ENCODE data around the gene HDGFL2. TPM values are rescaled to one million over a fixed set of nuclear protein-coding genes. Genes with fewer than 3 reads are reported as not detected.
A peak's percentile ranks its signal among the peaks of the same experiment; 100 is the strongest.
"Not testable (repeated sequence)": the region's sequence is repeated elsewhere in the genome, so short reads cannot be mapped to it uniquely, and the experiment has no call there.

Gene HDGFL2
- total and polyA plus RNA-seq, 4 donors = 15.4 to 47.9 (median 29.8) TPM

- no peak for ATAC-seq (ENCODE audit: low FRiP score)
- no peaks in the 10 kb centered on the region for H3K4me1 ChIP-seq (ENCODE audit: control insufficient read depth in 1 of 2, insufficient read depth in 2 of 2, low read length in 2 of 2)
- DNase-seq = no peak
- 79 to 90% methylated on average over 11 of the region's 11 CpGs for WGBS, 2 donors
- no peaks in the 10 kb centered on the region for H3K9me3 ChIP-seq (ENCODE audit: control insufficient read depth, low read length)
- no peak overlapping the region for H3K27ac ChIP-seq (ENCODE audit: low read depth in 1 of 2, low read length in 2 of 2)
- no peaks in the 10 kb centered on the region for H3K27me3 ChIP-seq (ENCODE audit: control insufficient read depth in 1 of 2, insufficient read depth in 2 of 2, low read length in 1 of 2)
- H3K36me3 ChIP-seq (ENCODE audit: control insufficient read depth in 1 of 2, insufficient read depth in 2 of 2, low read length in 1 of 2) = no peaks in the 10 kb centered on the region
- intact Hi-C loops (cut with DNase I) = loop anchor here (5.0 to 10.0 kb wide), 2 partner anchors 254 to 257 kb away; no protein-coding TSS in a partner anchor
- no peak overlapping the region for H3K4me3 ChIP-seq (ENCODE audit: low read length in 2 of 2)
These were observed 49.2 kb downstream of the HDGFL2 start for GRCh38 chr19:4521170-4521887.

GRCh38 chr19:4521888-4522242 lies 49.8 kb downstream of the HDGFL2 start:
- no peak for DNase-seq
- H3K4me3 ChIP-seq (ENCODE audit: low read length in 2 of 2) = no peak overlapping the region
- intact Hi-C loops (cut with DNase I) = loop anchor here (5.0 to 10.0 kb wide), 2 partner anchors 255 to 257 kb away; no protein-coding TSS in a partner anchor
- ATAC-seq (ENCODE audit: low FRiP score) = no peak
- H3K27ac ChIP-seq (ENCODE audit: low read depth in 1 of 2, low read length in 2 of 2) = no peak overlapping the region
- no peaks in the 10 kb centered on the region for H3K4me1 ChIP-seq (ENCODE audit: control insufficient read depth in 1 of 2, insufficient read depth in 2 of 2, low read length in 2 of 2)
- no peaks in the 10 kb centered on the region for H3K36me3 ChIP-seq (ENCODE audit: control insufficient read depth in 1 of 2, insufficient read depth in 2 of 2, low read length in 1 of 2)
- H3K9me3 ChIP-seq (ENCODE audit: control insufficient read depth, low read length) = no peaks in the 10 kb centered on the region
- H3K27me3 ChIP-seq (ENCODE audit: control insufficient read depth in 1 of 2, insufficient read depth in 2 of 2, low read length in 1 of 2) = no peaks in the 10 kb centered on the region
- WGBS, 2 donors = 83 to 84% methylated on average over 5 of the region's 5 CpGs

GRCh38 chr19:4522291-4523002 lies 50.4 kb downstream of the HDGFL2 start:
- Histone ChIP-seq H3K9me3 (ENCODE audit: control insufficient read depth, low read length) (no peaks in the 10 kb centered on the region), H3K27me3 (ENCODE audit: control insufficient read depth in 1 of 2, insufficient read depth in 2 of 2, low read length in 1 of 2) (no peaks in the 10 kb centered on the region), H3K4me3 (ENCODE audit: low read length in 2 of 2) (no peak overlapping the region), H3K27ac (ENCODE audit: low read depth in 1 of 2, low read length in 2 of 2) (no peak overlapping the region), H3K4me1 (ENCODE audit: control insufficient read depth in 1 of 2, insufficient read depth in 2 of 2, low read length in 2 of 2) (no peaks in the 10 kb centered on the region), H3K36me3 (ENCODE audit: control insufficient read depth in 1 of 2, insufficient read depth in 2 of 2, low read length in 1 of 2) (no peaks in the 10 kb centered on the region)
- DNase-seq = no peak
- no peak for ATAC-seq (ENCODE audit: low FRiP score)
- intact Hi-C loops (cut with DNase I) = loop anchor here (5.0 to 10.0 kb wide), 2 partner anchors 255 to 258 kb away; no protein-coding TSS in a partner anchor
- 82% methylated on average over 15 of the region's 15 CpGs for WGBS, 2 donors

- DNase-seq = no peak
These were observed 51.4 kb downstream of the HDGFL2 start for GRCh38 chr19:4523306-4524110.

GRCh38 chr19:4524808-4525562 lies 52.9 kb downstream of the HDGFL2 start:
- no peak overlapping the region for H3K27ac ChIP-seq (ENCODE audit: low read depth in 1 of 2, low read length in 2 of 2)
- no peaks in the 10 kb centered on the region for H3K4me1 ChIP-seq (ENCODE audit: control insufficient read depth in 1 of 2, insufficient read depth in 2 of 2, low read length in 2 of 2)
- intact Hi-C loops (cut with DNase I) = loop anchor here (5.0 to 10.0 kb wide), 2 partner anchors 258 to 260 kb away; no protein-coding TSS in a partner anchor
- H3K36me3 ChIP-seq (ENCODE audit: control insufficient read depth in 1 of 2, insufficient read depth in 2 of 2, low read length in 1 of 2) = no peaks in the 10 kb centered on the region
- no peaks in the 10 kb centered on the region for H3K27me3 ChIP-seq (ENCODE audit: control insufficient read depth in 1 of 2, insufficient read depth in 2 of 2, low read length in 1 of 2)
- WGBS, 2 donors = 67 to 68% methylated on average over 23 of the region's 23 CpGs
- ATAC-seq (ENCODE audit: low FRiP score) (peak; percentile 65), DNase-seq (peak in 1 of 2 donors; percentile 88)
- no peaks in the 10 kb centered on the region for H3K9me3 ChIP-seq (ENCODE audit: control insufficient read depth, low read length)
- H3K4me3 ChIP-seq (ENCODE audit: low read length in 2 of 2) = no peak overlapping the region

More at GRCh38 chr19:4523306-4524110, 51.4 kb downstream of the HDGFL2 start:
- intact Hi-C loops (cut with DNase I) = loop anchor here (5.0 to 10.0 kb wide), 2 partner anchors 256 to 259 kb away; no protein-coding TSS in a partner anchor
- H3K9me3 ChIP-seq (ENCODE audit: control insufficient read depth, low read length) = no peaks in the 10 kb centered on the region
- 76 to 77% methylated on average over 51 to 53 of the region's 53 CpGs for WGBS, 2 donors
- no peaks in the 10 kb centered on the region for H3K27me3 ChIP-seq (ENCODE audit: control insufficient read depth in 1 of 2, insufficient read depth in 2 of 2, low read length in 1 of 2)
- H3K36me3 ChIP-seq (ENCODE audit: control insufficient read depth in 1 of 2, insufficient read depth in 2 of 2, low read length in 1 of 2) = no peaks in the 10 kb centered on the region
- H3K4me3 ChIP-seq (ENCODE audit: low read length in 2 of 2) = no peak overlapping the region
- ATAC-seq (ENCODE audit: low FRiP score) = no peak
- no peaks in the 10 kb centered on the region for H3K4me1 ChIP-seq (ENCODE audit: control insufficient read depth in 1 of 2, insufficient read depth in 2 of 2, low read length in 2 of 2)
- H3K27ac ChIP-seq (ENCODE audit: low read depth in 1 of 2, low read length in 2 of 2) = no peak overlapping the region

- 77 to 82% methylated on average over 23 of the region's 23 CpGs for WGBS, 2 donors
- ATAC-seq (ENCODE audit: low FRiP score) = no peak
- H3K4me1 ChIP-seq (ENCODE audit: control insufficient read depth in 1 of 2, insufficient read depth in 2 of 2, low read length in 2 of 2) = no peaks in the 10 kb centered on the region
- DNase-seq = no peak
- H3K27ac ChIP-seq (ENCODE audit: low read depth in 1 of 2, low read length in 2 of 2) = no peak overlapping the region
- H3K36me3 ChIP-seq (ENCODE audit: control insufficient read depth in 1 of 2, insufficient read depth in 2 of 2, low read length in 1 of 2) = no peaks in the 10 kb centered on the region
- H3K9me3 ChIP-seq (ENCODE audit: control insufficient read depth, low read length) = no peaks in the 10 kb centered on the region
- no peaks in the 10 kb centered on the region for H3K27me3 ChIP-seq (ENCODE audit: control insufficient read depth in 1 of 2, insufficient read depth in 2 of 2, low read length in 1 of 2)
- intact Hi-C loops (cut with DNase I) = loop anchor here in 1 of 2 donors (10.0 kb wide), 1 partner anchor 261 kb away; no protein-coding TSS in a partner anchor
- no peak overlapping the region for H3K4me3 ChIP-seq (ENCODE audit: low read length in 2 of 2)
These were observed 53.5 kb downstream of the HDGFL2 start for GRCh38 chr19:4525563-4526002.

GRCh38 chr19:4527377-4527776 lies 55.3 kb downstream of the HDGFL2 start:
- H3K4me3 ChIP-seq (ENCODE audit: low read length in 2 of 2); ATAC-seq (ENCODE audit: low FRiP score); H3K36me3 ChIP-seq (ENCODE audit: control insufficient read depth in 1 of 2, insufficient read depth in 2 of 2, low read length in 1 of 2); DNase-seq; H3K9me3 ChIP-seq (ENCODE audit: control insufficient read depth, low read length); H3K27ac ChIP-seq (ENCODE audit: low read depth in 1 of 2, low read length in 2 of 2); H3K4me1 ChIP-seq (ENCODE audit: control insufficient read depth in 1 of 2, insufficient read depth in 2 of 2, low read length in 2 of 2); H3K27me3 ChIP-seq (ENCODE audit: control insufficient read depth in 1 of 2, insufficient read depth in 2 of 2, low read length in 1 of 2): not testable (repeated sequence)
- WGBS, 2 donors = 88 to 92% methylated on average over 8 of the region's 8 CpGs
- intact Hi-C loops (cut with DNase I) = loop anchor here in 1 of 2 donors (10.0 kb wide), 1 partner anchor 263 kb away; no protein-coding TSS in a partner anchor

GRCh38 chr19:4528843-4529242 lies 56.7 kb downstream of the HDGFL2 start:
- DNase-seq = no peak

More at GRCh38 chr19:4528843-4529242, 56.7 kb downstream of the HDGFL2 start:
- WGBS, 2 donors = 76 to 78% methylated on average over 15 of the region's 15 CpGs
- intact Hi-C loops (cut with DNase I) = loop anchor here in 1 of 2 donors (10.0 kb wide), 1 partner anchor 264 kb away; no protein-coding TSS in a partner anchor
- Histone ChIP-seq H3K9me3 (ENCODE audit: control insufficient read depth, low read length) (no peaks in the 10 kb centered on the region), H3K27me3 (ENCODE audit: control insufficient read depth in 1 of 2, insufficient read depth in 2 of 2, low read length in 1 of 2) (no peaks in the 10 kb centered on the region), H3K36me3 (ENCODE audit: control insufficient read depth in 1 of 2, insufficient read depth in 2 of 2, low read length in 1 of 2) (no peaks in the 10 kb centered on the region), H3K4me1 (ENCODE audit: control insufficient read depth in 1 of 2, insufficient read depth in 2 of 2, low read length in 2 of 2) (no peaks in the 10 kb centered on the region), H3K27ac (ENCODE audit: low read depth in 1 of 2, low read length in 2 of 2) (no peak overlapping the region), H3K4me3 (ENCODE audit: low read length in 2 of 2) (no peak overlapping the region)
- no peak for ATAC-seq (ENCODE audit: low FRiP score)

All from aorta (tissue), 5 donors.